GM18867 (cell line): ENCODE results near the gene PCDH12.

Source experiments
- ATAC-seq: cut with Tn5 transposase; IDR thresholded peaks from one replicate; pipeline ENCODE4 v1.9.1; 2021; ENCODE audit warnings: mild to moderate bottlenecking, moderate library complexity; ENCODE audit not compliant: unreplicated experiment

The PCDH12 gene

GRCh38 chr5:141910271-141910673 lies 47.7 kb downstream of the PCDH12 start:
- ATAC-seq: no peak

- ATAC-seq: no peak
Measured at GRCh38 chr5:141909212-141909611, 48.8 kb downstream of the PCDH12 start.

- no peak for ATAC-seq
Measured at GRCh38 chr5:141908796-141909195, 49.2 kb downstream of the PCDH12 start.

- no peak for ATAC-seq
Measured at GRCh38 chr5:141906972-141907371, 51.0 kb downstream of the PCDH12 start.

GRCh38 chr5:141906517-141906916 lies 51.5 kb downstream of the PCDH12 start:
- ATAC-seq: no peak

GRCh38 chr5:141904551-141904950 lies 53.5 kb downstream of the PCDH12 start:
- no peak for ATAC-seq

GRCh38 chr5:141903261-141903660 lies 54.7 kb downstream of the PCDH12 start:
- ATAC-seq: peak; percentile 44

- no peak for ATAC-seq
Measured at GRCh38 chr5:141902015-141902814, 55.8 kb downstream of the PCDH12 start.

- no peak for ATAC-seq
Measured at GRCh38 chr5:141898448-141899049, 59.5 kb downstream of the PCDH12 start.

GRCh38 chr5:141897425-141897824 lies 60.6 kb downstream of the PCDH12 start:
- no peak for ATAC-seq
